Midbrain (tissue), 1 donor: ENCODE results near the gene GAGE13.
"Not testable (repeated sequence)": the region's sequence is repeated elsewhere in the genome, so short reads cannot be mapped to it uniquely, and the experiment has no call there.

Source experiments
- DNase-seq: peaks from one replicate; lab custom pipeline; 2025; lab: John Stamatoyannopoulos, UW

The GAGE13 gene

DNA sequence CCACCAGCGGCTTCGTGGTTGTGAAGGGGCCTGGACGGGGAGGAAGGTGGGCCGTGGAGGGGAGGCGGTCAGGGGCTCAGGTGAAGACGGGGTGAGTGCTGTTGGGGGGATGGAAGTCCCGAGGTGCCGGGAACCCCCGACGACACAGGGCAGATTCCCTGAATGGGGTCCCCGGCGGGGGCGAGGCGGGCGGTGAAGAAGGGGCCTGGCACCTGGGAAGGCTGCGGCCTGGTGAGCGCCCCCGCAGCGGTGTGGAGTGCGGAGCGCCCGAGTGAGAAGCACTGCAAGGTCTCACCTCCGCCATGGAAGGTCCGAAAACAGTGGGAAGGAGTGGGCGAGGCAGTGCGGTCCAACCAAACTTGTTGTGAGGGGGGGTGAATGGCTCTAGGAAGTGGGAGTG lies 459 bp downstream of the GAGE13 start:
- DNase-seq, result not testable (repeated sequence)

DNA sequence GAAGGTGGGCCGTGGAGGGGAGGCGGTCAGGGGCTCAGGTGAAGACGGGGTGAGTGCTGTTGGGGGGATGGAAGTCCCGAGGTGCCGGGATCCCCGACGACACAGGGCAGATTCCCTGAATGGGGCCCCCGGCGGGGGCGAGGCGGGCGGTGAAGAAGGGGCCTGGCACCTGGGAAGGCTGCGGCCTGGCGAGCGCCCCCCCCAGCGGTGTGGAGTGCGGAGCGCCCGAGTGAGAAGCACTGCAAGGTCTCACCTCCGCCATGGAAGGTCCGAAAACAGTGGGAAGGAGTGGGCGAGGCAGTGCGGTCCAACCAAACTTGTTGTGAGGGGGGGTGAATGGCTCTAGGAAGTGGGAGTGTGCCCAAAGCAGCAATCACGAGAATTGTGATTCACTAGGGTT lies 10.1 kb downstream of the GAGE13 start:
- not testable (repeated sequence) for DNase-seq

DNA sequence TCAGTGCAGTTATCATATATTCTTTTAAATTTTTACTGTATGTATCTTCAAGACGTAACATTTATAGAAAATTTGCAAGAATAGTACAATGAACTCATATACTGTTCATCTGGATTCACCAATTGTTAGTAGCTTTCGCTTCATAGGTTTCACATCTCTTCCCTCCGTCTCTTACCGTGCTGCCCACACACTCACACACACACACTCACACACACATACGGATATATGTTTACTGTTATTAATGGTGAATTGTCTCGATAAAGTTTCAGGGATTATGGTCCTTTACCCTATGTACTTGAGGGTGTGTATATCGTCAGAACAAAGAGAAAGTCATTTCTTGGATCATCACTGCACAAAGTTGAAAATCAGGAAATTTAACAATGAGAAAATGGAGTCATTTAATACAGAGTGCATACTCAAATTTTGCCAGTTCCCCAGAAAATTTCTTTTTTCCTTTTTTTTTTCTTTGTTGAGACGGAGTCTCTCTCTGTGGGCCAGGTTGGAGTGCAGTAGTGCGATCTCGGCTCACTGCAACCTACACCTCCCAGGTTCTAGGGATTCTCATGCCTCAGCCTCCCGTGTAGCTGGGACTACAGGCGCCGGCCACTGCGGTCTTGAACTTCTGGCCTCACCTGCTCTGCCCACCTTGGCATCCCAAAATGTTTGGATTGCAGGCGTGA lies 13.3 kb downstream of the GAGE13 start:
- DNase-seq, result not testable (repeated sequence)

DNA sequence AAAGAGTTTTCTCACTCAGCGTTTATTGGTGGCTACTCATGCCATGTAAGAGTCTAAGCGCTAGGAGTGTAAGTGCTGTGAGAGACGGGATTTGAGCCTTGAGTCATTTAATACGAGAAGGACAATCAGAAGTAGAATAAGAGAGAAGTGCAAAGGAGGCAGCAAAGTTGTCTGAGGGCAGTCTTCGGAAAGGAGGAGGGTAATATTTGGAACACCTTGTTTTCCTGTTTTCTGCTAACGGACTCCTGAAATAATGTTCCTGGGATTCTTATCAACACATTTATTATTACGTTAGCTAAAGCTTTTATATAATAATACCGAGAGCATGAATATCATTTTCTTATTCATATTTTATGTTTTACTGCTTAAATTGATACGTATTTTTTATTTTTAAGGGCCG lies 14.0 kb downstream of the GAGE13 start:
- DNase-seq, result not testable (repeated sequence)

DNA sequence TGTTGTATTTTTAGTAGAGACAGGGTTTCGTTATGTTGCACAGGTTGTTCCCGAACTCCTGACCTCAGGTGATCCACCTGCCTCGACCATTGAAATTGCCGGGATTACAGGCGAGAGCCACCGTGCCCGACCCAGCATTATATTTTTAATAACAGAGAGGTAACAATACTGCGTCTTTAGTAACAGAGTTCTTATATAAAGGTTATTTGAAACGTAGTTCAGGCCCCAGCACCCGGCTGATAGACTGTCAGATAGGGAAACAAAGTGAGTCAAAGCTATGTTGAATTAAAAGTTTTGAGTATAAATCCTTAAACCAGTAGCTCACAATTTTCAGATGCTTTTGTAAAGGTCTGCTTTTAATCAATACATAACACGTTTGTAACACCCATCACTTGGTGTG lies 14.8 kb downstream of the GAGE13 start:
- not testable (repeated sequence) for DNase-seq
